ENCODE measurements around the gene ACBD5.
"Not testable (repeated sequence)": the region's sequence is repeated elsewhere in the genome, so short reads cannot be mapped to it uniquely, and the experiment has no call there.

The ACBD5 gene

GRCh38 chr10:27240212-27241009, at the start of gene ACBD5:
ACBD5 (minus strand) TSS chr10:27240797; CDS start chr10:27240688, 109 bp downstream.
- peak; percentile 74 to 80 for DNase-seq

GRCh38 chr10:27285093-27285492, 44.5 kb upstream of the ACBD5 start:
- DNase-seq: no peak

- no peak for DNase-seq
These were observed 36.0 kb upstream of the ACBD5 start for GRCh38 chr10:27276581-27276980.

- DNase-seq: not testable (repeated sequence)
These were observed 25.4 kb upstream of the ACBD5 start for GRCh38 chr10:27266025-27266424.

GRCh38 chr10:27262788-27263187, 22.2 kb upstream of the ACBD5 start:
- DNase-seq: not testable (repeated sequence)

- no peak for DNase-seq
These were observed 18.5 kb upstream of the ACBD5 start for GRCh38 chr10:27258838-27259812.

GRCh38 chr10:27258492-27258837, 17.9 kb upstream of the ACBD5 start:
- no peak for DNase-seq

GRCh38 chr10:27256299-27257189, 15.9 kb upstream of the ACBD5 start:
- DNase-seq: no peak

GRCh38 chr10:27253576-27253975, 13.0 kb upstream of the ACBD5 start:
- no peak for DNase-seq

GRCh38 chr10:27252267-27253000, 11.8 kb upstream of the ACBD5 start:
- peak; percentile 27 to 62 for DNase-seq

GRCh38 chr10:27251554-27251953, 11.0 kb upstream of the ACBD5 start:
- DNase-seq: no peak

- no peak for DNase-seq
These were observed 7.6 kb upstream of the ACBD5 start for GRCh38 chr10:27248215-27248614.

GRCh38 chr10:27247441-27247840, 6.8 kb upstream of the ACBD5 start:
- no peak for DNase-seq

- DNase-seq: no peak
These were observed 6.4 kb upstream of the ACBD5 start for GRCh38 chr10:27247006-27247405.

GRCh38 chr10:27245836-27246235, 5.2 kb upstream of the ACBD5 start:
- no peak for DNase-seq

- DNase-seq: no peak
These were observed 4.4 kb upstream of the ACBD5 start for GRCh38 chr10:27244976-27245375.

- DNase-seq: peak; percentile 67 to 71
These were observed 2.5 kb upstream of the ACBD5 start for GRCh38 chr10:27242951-27243551.

GRCh38 chr10:27242473-27242950, 1.9 kb upstream of the ACBD5 start:
- no peak for DNase-seq

- peak; percentile 86 to 90 for DNase-seq
These were observed 1.3 kb upstream of the ACBD5 start for GRCh38 chr10:27241652-27242472.

- peak; percentile 15 to 20 for DNase-seq
These were observed 534 bp upstream of the ACBD5 start for GRCh38 chr10:27241010-27241651.

Data from SHP77 (cell line).